H9 (cell line): ENCODE data around the gene ANK2. TPM values are rescaled to one million over a fixed set of nuclear protein-coding genes. Genes with fewer than 3 reads are reported as not detected.

Source experiments
- DNase-seq: peaks from one replicate; pipeline ENCODE4 v3.0.0-alpha.2; 2017
- H2AFZ ChIP-seq: one replicate; pipeline ENCODE4 v1.6.1; 2013; ENCODE audit warnings: mild to moderate bottlenecking, low read length, control low read depth, moderate library complexity
- H2AK5ac ChIP-seq: 2 replicates; pipeline ENCODE4 v1.6.1; 2013; ENCODE audit warnings: low read length, control low read depth, mixed read lengths; ENCODE audit not compliant: insufficient read length
- H2BK120ac ChIP-seq: one replicate; pipeline ENCODE4 v1.6.1; 2013; ENCODE audit warnings: low read depth, mild to moderate bottlenecking, low read length, control low read depth, inconsistent platforms; ENCODE audit not compliant: poor library complexity, severe bottlenecking
- H2BK12ac ChIP-seq: 2 replicates; pipeline ENCODE4 v1.6.1; 2013; ENCODE audit warnings: low read length, control low read depth, mixed read lengths, low read depth; ENCODE audit not compliant: insufficient read length
- H2BK15ac ChIP-seq: 2 replicates; pipeline ENCODE4 v1.6.1; 2013; ENCODE audit warnings: low read depth, low read length, control low read depth
- H2BK20ac ChIP-seq: one replicate; pipeline ENCODE4 v1.6.1; 2013; ENCODE audit warnings: low read depth, mild to moderate bottlenecking, low read length, control low read depth, inconsistent platforms; ENCODE audit not compliant: poor library complexity, severe bottlenecking
- H2BK5ac ChIP-seq: 2 replicates; pipeline ENCODE4 v1.6.1; 2013; ENCODE audit warnings: low read length, control low read depth, mixed read lengths; ENCODE audit not compliant: insufficient read length
- H3K14ac ChIP-seq: 2 replicates; pipeline ENCODE4 v1.6.1; 2013; ENCODE audit warnings: low read length, control low read depth; ENCODE audit not compliant: insufficient read depth
- H3K18ac ChIP-seq: 2 replicates; pipeline ENCODE4 v1.6.1; 2013; ENCODE audit warnings: low read depth, mild to moderate bottlenecking, mixed read lengths, low read length, control low read depth; ENCODE audit not compliant: insufficient read length
- H3K23ac ChIP-seq: 2 replicates; pipeline ENCODE4 v1.6.1; 2013; ENCODE audit warnings: low read length, control low read depth, mixed read lengths, low read depth; ENCODE audit not compliant: insufficient read length
- H3K23me2 ChIP-seq: 2 replicates; pipeline ENCODE4 v1.6.1; 2013; ENCODE audit warnings: low read depth, mild to moderate bottlenecking, mixed read lengths, low read length, control low read depth; ENCODE audit not compliant: insufficient read length, poor library complexity, severe bottlenecking
- H3K27ac ChIP-seq: 2 replicates; pipeline ENCODE4 v1.5.1; 2013; ENCODE audit warnings: low read length, control low read depth, mixed read lengths, low read depth; ENCODE audit not compliant: insufficient read length
- H3K27me3 ChIP-seq: 2 replicates; pipeline ENCODE4 v1.6.1; 2013; ENCODE audit warnings: low read length, control low read depth, inconsistent platforms; ENCODE audit not compliant: insufficient read depth
- H3K4ac ChIP-seq: 2 replicates; pipeline ENCODE4 v1.6.1; 2013; ENCODE audit warnings: low read depth, mild to moderate bottlenecking, control low read depth, inconsistent platforms, low read length, moderate library complexity
- H3K4me1 ChIP-seq: 2 replicates; pipeline ENCODE4 v1.6.1; 2013; ENCODE audit warnings: low read length, control low read depth, inconsistent platforms; ENCODE audit not compliant: insufficient read depth
- H3K4me2 ChIP-seq: 2 replicates; pipeline ENCODE4 v1.6.1; 2013; ENCODE audit warnings: low read length, control low read depth, mixed read lengths; ENCODE audit not compliant: insufficient read length, insufficient read depth
- H3K56ac ChIP-seq: 2 replicates; pipeline ENCODE4 v1.6.1; 2013; ENCODE audit warnings: low read depth, mild to moderate bottlenecking, mixed read lengths, low read length, control low read depth; ENCODE audit not compliant: insufficient read length
- H3K79me1 ChIP-seq: 2 replicates; pipeline ENCODE4 v1.6.1; 2013; ENCODE audit warnings: low read depth, mild to moderate bottlenecking, moderate library complexity, low read length, control low read depth, inconsistent platforms; ENCODE audit not compliant: insufficient read depth, poor library complexity, severe bottlenecking
- H3K79me2 ChIP-seq: 2 replicates; pipeline ENCODE4 v1.6.1; 2013; ENCODE audit warnings: low read length, control low read depth, inconsistent platforms; ENCODE audit not compliant: insufficient read depth
- H3K9ac ChIP-seq: 2 replicates; pipeline ENCODE4 v1.6.1; 2013; ENCODE audit warnings: low read length, control low read depth, mixed read lengths; ENCODE audit not compliant: insufficient read length; ENCODE audit errors: extremely low read depth
- H3K9me3 ChIP-seq: one replicate; pipeline ENCODE4 v1.6.1; 2013; ENCODE audit warnings: low read depth, low read length, inconsistent platforms; ENCODE audit not compliant: control insufficient read depth
- H3T11ph ChIP-seq: one replicate; pipeline ENCODE4 v1.6.1; 2013; ENCODE audit warnings: mild to moderate bottlenecking, low read length, control low read depth, inconsistent platforms
- H4K20me1 ChIP-seq: one replicate; pipeline ENCODE4 v1.6.1; 2013; ENCODE audit not compliant: control insufficient read depth, insufficient read length, insufficient read depth
- H4K5ac ChIP-seq: 2 replicates; pipeline ENCODE4 v1.6.1; 2013; ENCODE audit warnings: low read depth, mild to moderate bottlenecking, mixed read lengths, low read length, control low read depth; ENCODE audit not compliant: insufficient read length
- H4K8ac ChIP-seq: replicated peaks from 2 replicates; pipeline ENCODE4 v1.6.1; 2013; ENCODE audit warnings: low read length, control low read depth, mixed read lengths, low read depth; ENCODE audit not compliant: insufficient read length
- H4K91ac ChIP-seq: 2 replicates; pipeline ENCODE4 v1.6.1; 2013; ENCODE audit warnings: low read depth, mild to moderate bottlenecking, moderate library complexity, mixed read lengths, low read length, control low read depth; ENCODE audit not compliant: insufficient read length
- H3K27ac Mint-ChIP-seq, 3 experiments: 2 replicates in 2 of 3; 3 replicates in 1 of 3; pipeline ENCODE4 v1.8.0; 2020 to 2021; ENCODE audit warnings: mixed read lengths in 3 of 3, mild to moderate bottlenecking in 1 of 3, moderate library complexity in 1 of 3
- H3K27me3 Mint-ChIP-seq: 2 replicates; pipeline ENCODE4 v1.8.0; 2021; ENCODE audit warnings: low read depth, mild to moderate bottlenecking, moderate library complexity, mixed read lengths
- H3K36me3 Mint-ChIP-seq, 3 experiments: 2 replicates in 2 of 3; 3 replicates in 1 of 3; pipeline ENCODE4 v1.8.0; 2020 to 2021; ENCODE audit warnings: low read depth in 3 of 3, mixed read lengths in 3 of 3; ENCODE audit not compliant: insufficient read depth in 1 of 3
- H3K4me1 Mint-ChIP-seq, 2 experiments: 2 replicates each; pipeline ENCODE4 v1.8.0; 2020; ENCODE audit warnings: mixed read lengths in 2 of 2
- H3K4me3 Mint-ChIP-seq, 2 experiments: 2 replicates in 1 of 2; 3 replicates in 1 of 2; pipeline ENCODE4 v1.8.0; 2020 to 2021; ENCODE audit warnings: mild to moderate bottlenecking in 2 of 2, mixed read lengths in 2 of 2, moderate library complexity in 1 of 2
- H3K9me3 Mint-ChIP-seq, 2 experiments: 2 replicates in 1 of 2; 3 replicates in 1 of 2; pipeline ENCODE4 v1.8.0; 2020; ENCODE audit warnings: mild to moderate bottlenecking in 2 of 2, mixed read lengths in 2 of 2, moderate library complexity in 1 of 2
- CTCF ChIP-seq: fragments of 200-600 bp; sonication (generic); conservative IDR thresholded peaks from 3 replicates; pipeline ENCODE4 v1.8.0; 2021; ENCODE audit warnings: antibody characterized with exemption, mild to moderate bottlenecking
- WGBS: extraction: QIAGEN DNeasy Blood & Tissue Kit; methylation state at CpG from one replicate; pipeline ENCODE4 v1.1.7; 2013; ENCODE audit warnings: missing lambda C conversion rate, low lambda C conversion rate, mixed read lengths; ENCODE audit not compliant: insufficient read length; ENCODE audit errors: extremely low coverage; 5-methylcytosine and 5-hydroxymethylcytosine counted together
- total RNA-seq: library from RNA; stranded (reverse); gene quantifications from 2 replicates; pipeline ENCODE4 v1.2.1, GENCODE V29; 2021

The ANK2 gene
- total RNA-seq, 1 experiment from 2014 or later = 36.8 TPM

DNA sequence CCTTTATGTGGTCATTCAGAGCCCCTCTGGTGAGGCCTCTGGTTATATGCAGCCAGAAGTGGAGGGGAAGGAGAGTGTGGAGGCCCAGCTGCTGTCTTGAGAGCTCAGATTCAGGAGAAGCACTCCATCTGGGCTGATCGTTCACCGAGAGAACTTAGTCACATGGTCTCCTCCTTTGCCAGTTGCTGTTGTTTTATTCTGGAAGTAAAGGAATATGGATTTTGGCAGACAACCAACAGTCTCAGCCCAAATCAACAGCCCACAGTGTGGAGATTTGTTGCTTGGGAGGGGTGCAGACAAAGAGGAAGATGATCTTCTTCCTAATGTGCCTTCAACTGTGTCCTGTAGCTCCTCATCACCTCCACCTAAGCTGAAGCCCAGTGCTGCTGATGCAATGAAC is 355.4 kb downstream of the ANK2 start:
- no peak for TF ChIP-seq CTCF
- Histone ChIP-seq H3K9ac (no peak overlapping the region), H3K4me2 (no peak overlapping the region), H3K4me1 (no peaks in the 10 kb centered on the region), H3K4ac (no peak overlapping the region), H3K79me2 (no peaks in the 10 kb centered on the region), H3K27me3 (no peaks in the 10 kb centered on the region), H2BK15ac (no peak overlapping the region), H2AFZ (no peak overlapping the region), H3K23me2 (no peaks in the 10 kb centered on the region), H2BK5ac (no peak overlapping the region), H4K8ac (no peak overlapping the region), H3K14ac (no peak overlapping the region), H3K79me1 (no peaks in the 10 kb centered on the region), H3T11ph (no peak overlapping the region), H2AK5ac (no peak overlapping the region), H2BK12ac (no peak overlapping the region), H4K5ac (no peak overlapping the region), H2BK120ac (no peak overlapping the region), H3K27ac (no peak overlapping the region), H3K9me3 (no peaks in the 10 kb centered on the region), H4K20me1 (no peaks in the 10 kb centered on the region), H3K18ac (no peak overlapping the region), H4K91ac (no peak overlapping the region), H3K56ac (no peak overlapping the region), H2BK20ac (no peak overlapping the region), H3K23ac (no peak overlapping the region)
- no peaks in the 10 kb centered on the region for H3K27me3 Mint-ChIP-seq
- no peaks in the 10 kb centered on the region for H3K36me3 Mint-ChIP-seq
- H3K27ac Mint-ChIP-seq = peak overlapping the region in 1 of 3 experiments; percentile 65; a peak in 1 of 7 replicates
- H3K4me3 Mint-ChIP-seq = no peak overlapping the region
- DNase-seq = no peak
- peaks cover 12 to 13% of the 10 kb centered on the region in 2 experiments for H3K4me1 Mint-ChIP-seq
- WGBS = no CpG with 5 or more reads among the region's 2 CpGs
- H3K9me3 Mint-ChIP-seq = no peaks in the 10 kb centered on the region; a peak in 3 of 5 replicates
